AG04450 (cell line): Measurements from ENCODE around the gene WRAP73. TPM values are rescaled to one million over a fixed set of nuclear protein-coding genes. Genes with fewer than 3 reads are reported as not detected.

ENCODE experiments used
- CTCF ChIA-PET: fragments of 300-600, 350-600 bp; formaldehyde crosslinking; extraction: SDS; loops from one replicate; lab custom pipeline; 2022; ENCODE audit warnings: antibody characterized with exemption, inconsistent platforms; lab: Charles Lee
- POLR2A ChIA-PET: fragments of 350-600 bp; formaldehyde crosslinking; extraction: SDS; loops from one replicate; lab custom pipeline; 2021; ENCODE audit warnings: antibody characterized with exemption, inconsistent platforms; lab: Yijun Ruan, JAX
- DNase-seq: peaks from one replicate; pipeline ENCODE4 v3.0.0-alpha.2; 2011; ENCODE audit warnings: low read depth, low spot score
- H3K27ac ChIP-seq: one replicate; pipeline ENCODE4 v1.5.1; 2012; ENCODE audit warnings: low read depth, low read length, control low read depth
- H3K27me3 ChIP-seq: one replicate; pipeline ENCODE4 v1.6.0; 2012; ENCODE audit warnings: low read length; ENCODE audit not compliant: control insufficient read depth, insufficient read depth
- H3K4me3 ChIP-seq: 2 replicates; pipeline ENCODE4 v1.5.1; 2011; ENCODE audit warnings: mild to moderate bottlenecking, low read depth, low read length, control low read depth
- H3K9me3 ChIP-seq: 2 replicates; pipeline ENCODE4 v1.5.1; 2012; ENCODE audit warnings: low read length; ENCODE audit not compliant: control insufficient read depth, insufficient read depth
- polyA plus RNA-seq: library from polyadenylated mRNA; depleted of rRNA; stranded (reverse); fragments of >200 nt; gene quantifications from 2 replicates; pipeline ENCODE4 v1.2.3, GENCODE V29; 2011
- TF ChIP-seq, protein P1 (sequence below): IDR thresholded peaks from 2 replicates; pipeline ENCODE4 v1.5.1; 2011; ENCODE audit warnings: low read depth, low read length, control low read depth, inconsistent platforms

WRAP73 gene
- polyA plus RNA-seq, 1 experiment, result 14.1 TPM

DNA sequence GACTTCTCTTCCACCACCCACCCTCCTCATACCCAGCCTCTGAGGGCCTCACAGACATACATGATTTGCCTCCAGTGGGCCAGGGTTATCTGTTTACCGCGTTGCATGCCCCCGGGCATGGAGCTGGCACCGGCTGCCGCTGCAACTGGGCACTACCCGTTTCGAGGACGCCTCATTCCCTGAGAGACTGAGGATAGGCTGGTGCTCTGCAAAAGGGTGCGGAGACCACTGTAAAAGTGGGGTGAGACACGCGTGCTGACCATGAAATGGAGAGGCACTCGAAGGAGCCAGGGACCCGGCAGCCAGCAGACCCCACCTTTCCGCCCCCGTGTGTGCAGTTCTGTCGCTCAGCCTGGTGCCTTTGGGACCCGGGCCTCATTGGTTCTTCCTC, 23.1 kb upstream of the WRAP73 start:
- TF ChIP-seq, protein P1, sequence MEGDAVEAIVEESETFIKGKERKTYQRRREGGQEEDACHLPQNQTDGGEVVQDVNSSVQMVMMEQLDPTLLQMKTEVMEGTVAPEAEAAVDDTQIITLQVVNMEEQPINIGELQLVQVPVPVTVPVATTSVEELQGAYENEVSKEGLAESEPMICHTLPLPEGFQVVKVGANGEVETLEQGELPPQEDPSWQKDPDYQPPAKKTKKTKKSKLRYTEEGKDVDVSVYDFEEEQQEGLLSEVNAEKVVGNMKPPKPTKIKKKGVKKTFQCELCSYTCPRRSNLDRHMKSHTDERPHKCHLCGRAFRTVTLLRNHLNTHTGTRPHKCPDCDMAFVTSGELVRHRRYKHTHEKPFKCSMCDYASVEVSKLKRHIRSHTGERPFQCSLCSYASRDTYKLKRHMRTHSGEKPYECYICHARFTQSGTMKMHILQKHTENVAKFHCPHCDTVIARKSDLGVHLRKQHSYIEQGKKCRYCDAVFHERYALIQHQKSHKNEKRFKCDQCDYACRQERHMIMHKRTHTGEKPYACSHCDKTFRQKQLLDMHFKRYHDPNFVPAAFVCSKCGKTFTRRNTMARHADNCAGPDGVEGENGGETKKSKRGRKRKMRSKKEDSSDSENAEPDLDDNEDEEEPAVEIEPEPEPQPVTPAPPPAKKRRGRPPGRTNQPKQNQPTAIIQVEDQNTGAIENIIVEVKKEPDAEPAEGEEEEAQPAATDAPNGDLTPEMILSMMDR, result no peak
- peaks cover 22% of the 10 kb centered on the region for H3K27me3 ChIP-seq
- H3K4me3 ChIP-seq, result no peak overlapping the region
- ChIA-PET POLR2A (no interaction called here), CTCF (no interaction called here)
- no peaks in the 10 kb centered on the region for H3K9me3 ChIP-seq
- H3K27ac ChIP-seq, result no peak overlapping the region
- no peak for DNase-seq

DNA sequence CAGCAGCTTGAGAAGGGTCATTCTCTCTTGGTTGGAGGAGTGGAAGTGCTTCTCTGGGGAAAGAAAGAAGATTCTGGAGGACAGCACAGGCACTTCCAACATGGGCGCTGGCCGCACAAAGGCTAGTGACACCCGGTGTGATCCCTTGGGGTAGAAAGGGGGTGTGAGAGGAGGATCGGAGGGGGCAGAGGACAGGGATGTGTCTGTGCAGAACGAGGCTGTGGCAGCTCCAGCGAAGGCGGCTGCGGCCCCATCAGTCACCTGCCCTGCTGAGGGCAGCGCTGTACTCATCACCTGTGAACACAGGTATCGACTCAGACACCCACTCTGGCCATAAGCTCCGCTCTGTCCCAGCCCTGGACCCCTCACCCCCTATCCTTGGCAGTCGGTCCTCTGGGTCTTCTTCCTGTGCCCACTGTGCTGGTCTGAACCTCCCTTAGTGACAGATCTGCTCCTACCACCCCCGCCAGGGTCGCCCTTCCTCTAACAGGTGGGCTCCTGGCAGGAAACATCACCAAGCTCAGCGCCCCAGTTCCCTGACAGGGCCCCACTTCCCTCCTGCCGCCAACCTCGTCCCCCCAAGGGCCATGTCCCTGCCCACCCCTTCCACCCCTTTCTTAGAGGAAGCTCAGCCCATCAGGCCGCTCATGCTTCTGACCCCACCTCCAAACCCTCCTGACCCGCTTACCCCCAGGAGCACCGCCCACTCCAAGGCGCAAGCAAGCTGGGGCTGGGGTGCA, 22.5 kb upstream of the WRAP73 start:
- ChIA-PET POLR2A (no interaction called here), CTCF (no interaction called here)
- DNase-seq, result no peak
- no peak overlapping the region for H3K4me3 ChIP-seq
- no peaks in the 10 kb centered on the region for H3K9me3 ChIP-seq
- no peak overlapping the region for H3K27ac ChIP-seq
- H3K27me3 ChIP-seq, result peaks cover 23% of the 10 kb centered on the region
- TF ChIP-seq, protein P1, result no peak

DNA sequence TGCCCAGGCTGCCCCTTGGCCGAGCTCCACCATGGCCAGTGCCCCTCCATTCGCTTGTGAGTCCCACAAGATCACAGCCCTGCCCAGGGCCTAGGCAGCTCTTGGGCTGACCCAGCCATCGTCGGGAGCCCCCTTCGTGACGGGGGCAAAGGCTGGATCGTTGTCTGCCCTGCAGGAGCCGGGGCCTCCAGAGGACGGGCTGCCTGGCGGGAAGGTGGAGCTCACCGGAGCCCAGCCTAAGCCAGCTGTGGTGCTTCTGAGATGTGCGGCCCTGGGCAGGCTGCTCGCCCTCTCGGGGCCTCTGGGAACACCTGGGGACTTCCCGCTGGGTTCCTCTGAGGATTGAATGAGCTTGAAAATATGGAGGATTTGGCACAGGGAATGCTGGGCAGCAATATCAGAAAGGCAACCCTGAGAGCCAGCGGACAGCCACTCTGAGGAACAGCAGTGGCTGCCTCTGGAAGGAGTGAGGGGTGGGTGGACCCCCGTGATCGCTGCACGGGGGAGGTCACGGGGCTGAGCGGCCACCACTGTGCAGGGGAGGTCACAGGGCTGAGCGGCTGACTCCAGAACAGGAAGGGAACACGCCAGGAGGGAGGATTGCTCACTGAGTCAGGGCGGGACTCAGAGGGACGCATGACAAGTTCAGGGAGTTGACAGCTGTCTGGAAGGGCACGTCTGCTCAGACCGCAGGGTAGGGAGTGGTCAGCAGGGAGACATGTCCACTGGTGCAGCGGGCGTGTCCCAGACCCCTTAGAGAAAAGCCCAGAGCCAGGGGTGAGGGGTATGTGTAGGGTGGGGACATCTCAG, 21.7 kb upstream of the WRAP73 start:
- POLR2A ChIA-PET, result no interaction called here
- no peaks in the 10 kb centered on the region for H3K9me3 ChIP-seq
- no peak overlapping the region for H3K4me3 ChIP-seq
- CTCF ChIA-PET, result no interaction called here
- TF ChIP-seq, protein P1, result no peak
- H3K27me3 ChIP-seq, result peaks cover 23% of the 10 kb centered on the region
- H3K27ac ChIP-seq, result no peak overlapping the region
- no peak for DNase-seq

DNA sequence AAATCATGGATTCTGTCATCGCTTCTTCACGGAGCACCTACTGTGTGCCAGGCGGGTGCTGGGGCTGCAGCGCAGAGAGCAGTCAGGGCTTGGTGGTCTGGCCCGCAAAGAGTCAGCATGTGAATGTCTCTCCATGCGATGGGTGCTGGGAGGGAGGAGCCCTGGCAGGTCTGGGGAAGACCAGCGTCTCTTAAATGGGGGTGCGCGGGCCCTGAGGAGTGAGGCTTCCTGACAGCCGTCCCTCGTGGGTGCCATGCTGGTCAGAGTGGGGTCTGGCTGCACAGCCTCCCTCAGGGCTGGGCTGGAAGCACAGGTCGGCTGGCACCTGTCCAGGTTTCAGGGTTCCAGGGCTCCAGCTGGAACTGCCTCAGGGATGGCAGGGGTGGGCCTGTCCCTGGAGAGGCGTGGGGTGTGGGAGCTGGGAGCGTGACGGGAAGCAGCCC, 20.9 kb upstream of the WRAP73 start:
- TF ChIP-seq, protein P1, result no peak
- ChIA-PET POLR2A (no interaction called here), CTCF (no interaction called here)
- no peak overlapping the region for H3K27ac ChIP-seq
- no peak overlapping the region for H3K4me3 ChIP-seq
- H3K9me3 ChIP-seq, result no peaks in the 10 kb centered on the region
- no peak for DNase-seq
- peaks cover 21% of the 10 kb centered on the region for H3K27me3 ChIP-seq

DNA sequence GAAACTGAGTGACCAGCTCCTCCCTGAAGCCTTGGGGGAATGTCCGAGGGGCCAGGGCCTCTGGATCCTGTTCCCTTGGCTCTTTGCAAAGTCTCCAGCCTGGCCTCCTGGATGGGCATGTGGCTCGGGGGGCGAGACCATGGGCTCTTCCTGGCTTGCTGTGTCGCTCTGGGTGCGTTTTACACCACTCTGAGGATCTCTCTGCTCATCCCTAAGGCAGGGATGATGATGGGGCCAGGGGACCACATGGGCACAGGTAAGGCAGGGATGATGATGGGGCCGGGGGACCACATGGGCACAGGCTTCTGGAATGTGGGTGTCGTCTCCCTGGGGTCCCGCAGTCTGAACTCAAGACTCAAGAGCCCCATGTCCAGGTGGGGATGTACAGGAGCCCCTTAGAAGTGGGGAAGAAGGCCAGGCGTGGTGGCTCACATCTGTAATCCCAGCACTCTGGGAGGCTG, 20.1 kb upstream of the WRAP73 start:
- no peak for DNase-seq
- Histone ChIP-seq H3K4me3 (no peak overlapping the region), H3K27me3 (peaks cover 21% of the 10 kb centered on the region), H3K27ac (no peak overlapping the region), H3K9me3 (no peaks in the 10 kb centered on the region)
- ChIA-PET CTCF (no interaction called here), POLR2A (no interaction called here)
- TF ChIP-seq, protein P1, result no peak
